K562 (cell line): Measurements from ENCODE around the gene NTPCR.

Experiments
- EZH2 ChIP-seq: IDR thresholded peaks from 2 replicates; pipeline ENCODE4 v1.6.1; 2012; ENCODE audit warnings: low read depth, mild to moderate bottlenecking, inconsistent platforms, low read length, borderline replicate concordance
- FOXJ2 ChIP-seq: fragments of 200-800 bp; sonication (Bioruptor generic); IDR thresholded peaks from 2 replicates; pipeline ENCODE4 v1.6.1; 2016; ENCODE audit warnings: missing genetic modification characterization, missing compliant biosample characterization
- HNRNPLL ChIP-seq: fragments of 200-400 bp; formaldehyde crosslinking; IDR thresholded peaks from 2 replicates; pipeline ENCODE4 v1.6.1; 2017; ENCODE audit warnings: low read length, low read depth, mild to moderate bottlenecking; ENCODE audit not compliant: poor library complexity, severe bottlenecking
- ZNF217 ChIP-seq: sonication (generic); formaldehyde crosslinking; IDR thresholded peaks from 2 replicates; pipeline ENCODE4 v1.8.0; 2022; ENCODE audit warnings: mild to moderate bottlenecking, missing genetic modification reagents
- ZNF507 ChIP-seq: conservative IDR thresholded peaks from 2 replicates; pipeline ENCODE4 v1.6.1; 2017; ENCODE audit warnings: missing genetic modification characterization, missing compliant biosample characterization
- TF ChIP-seq, protein P1 (sequence below): sonication (generic); formaldehyde crosslinking; IDR thresholded peaks from 2 replicates; pipeline ENCODE4 v1.9.0; 2022; ENCODE audit warnings: mild to moderate bottlenecking, missing genetic modification reagents

DNA sequence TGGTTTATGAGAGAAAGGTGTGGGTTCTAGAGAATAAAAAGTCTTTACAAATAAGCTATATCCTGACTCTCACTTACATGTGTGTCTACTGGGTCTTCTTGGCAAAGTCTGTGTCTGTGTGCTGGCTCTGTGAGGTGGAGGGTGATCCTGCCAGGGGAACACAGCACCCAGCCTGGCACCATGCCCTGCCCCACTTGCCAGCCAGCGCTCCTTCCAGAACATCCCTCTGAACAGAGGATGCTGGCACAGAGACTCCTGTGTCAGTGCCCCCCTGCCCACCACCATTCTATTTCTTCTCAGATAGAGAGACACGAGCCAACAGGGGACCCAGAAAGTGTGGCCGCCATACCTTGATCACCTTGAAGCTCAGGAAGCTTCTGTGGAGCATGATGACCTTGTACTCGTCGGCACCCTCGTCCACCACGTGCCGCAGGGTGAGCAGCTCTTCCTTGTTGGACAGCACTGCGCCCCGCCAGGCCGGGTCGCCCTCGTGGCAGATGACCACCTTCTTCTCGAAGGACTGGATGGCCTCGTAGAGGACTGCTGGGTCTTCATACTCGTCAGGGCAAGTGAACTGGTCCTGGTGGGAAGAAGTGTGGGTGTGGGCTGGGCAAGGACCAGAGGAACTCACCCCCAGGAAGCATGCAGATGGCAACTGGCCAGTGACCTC is 49.7 kb downstream of the NTPCR start:
- no peak for TF ChIP-seq ZNF217 (CRISPR knock-in tag)
- TF ChIP-seq HNRNPLL: no peak
- no peak for TF ChIP-seq ZNF507 (tag)
- no peak for TF ChIP-seq FOXJ2 (tag)
- no peak for TF ChIP-seq EZH2
- TF ChIP-seq, protein P1, sequence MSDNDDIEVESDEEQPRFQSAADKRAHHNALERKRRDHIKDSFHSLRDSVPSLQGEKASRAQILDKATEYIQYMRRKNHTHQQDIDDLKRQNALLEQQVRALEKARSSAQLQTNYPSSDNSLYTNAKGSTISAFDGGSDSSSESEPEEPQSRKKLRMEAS (CRISPR knock-in tag): no peak
